IMR-90 (cell line): ENCODE results near the gene COPB1. TPM values are rescaled to one million over a fixed set of nuclear protein-coding genes. Genes with fewer than 3 reads are reported as not detected.

Source experiments
- ATAC-seq: fragments of 200-7000 bp; cut with Tn5 transposase; 2 replicates; pipeline ENCODE4 v1.9.1; 2020; ENCODE audit warnings: low read depth, mild to moderate bottlenecking, moderate library complexity
- BruUV-seq: library from RNA; stranded (reverse); fragments of 400-500 nt; replicated peaks from 2 replicates; lab custom pipeline; 2021; lab: Mats Ljungman, UMichigan
- CTCF ChIA-PET: fragments of 300-600 bp; formaldehyde crosslinking; extraction: SDS; loops from one replicate; lab custom pipeline; 2021; ENCODE audit warnings: antibody characterized with exemption; lab: Yijun Ruan, JAX
- POLR2A ChIA-PET: fragments of 300-600 bp; sonication (Branson Sonifier 250); formaldehyde crosslinking; loops from one replicate; lab custom pipeline; 2022; ENCODE audit warnings: antibody characterized with exemption; ENCODE audit not compliant: unreplicated experiment; lab: Charles Lee
- DNase-seq: peaks from one replicate; pipeline ENCODE4 v3.0.0; 2013
- H2AFZ ChIP-seq: replicated peaks from 2 replicates; pipeline ENCODE3; 2013; ENCODE audit warnings: low read length, mild to moderate bottlenecking; ENCODE audit not compliant: poor library complexity
- H2AK5ac ChIP-seq: 2 replicates; pipeline ENCODE4 v1.6.1; 2013; ENCODE audit warnings: low read depth, low read length, inconsistent platforms
- H2AK9ac ChIP-seq: replicated peaks from 2 replicates; pipeline ENCODE3; 2013; ENCODE audit warnings: mild to moderate bottlenecking, low read depth, low read length, moderate library complexity; ENCODE audit not compliant: poor library complexity
- H2BK120ac ChIP-seq: 2 replicates; pipeline ENCODE4 v1.6.1; 2013; ENCODE audit warnings: low read depth, low read length, inconsistent platforms
- H2BK15ac ChIP-seq: 3 replicates; pipeline ENCODE4 v1.6.1; 2013; ENCODE audit warnings: low read depth, low read length, inconsistent platforms
- H2BK20ac ChIP-seq: 2 replicates; pipeline ENCODE4 v1.6.1; 2013; ENCODE audit warnings: low read depth, mild to moderate bottlenecking, inconsistent platforms, low read length, moderate library complexity
- H2BK5ac ChIP-seq: 2 replicates; pipeline ENCODE4 v1.6.1; 2013; ENCODE audit warnings: mild to moderate bottlenecking, low read depth, low read length, inconsistent platforms; ENCODE audit not compliant: poor library complexity, severe bottlenecking
- H3K14ac ChIP-seq: replicated peaks from 2 replicates; pipeline ENCODE4 v1.6.1; 2013; ENCODE audit warnings: low read depth, low read length, inconsistent platforms
- H3K18ac ChIP-seq: 2 replicates; pipeline ENCODE4 v1.6.1; 2013; ENCODE audit warnings: low read depth, low read length, control low read depth
- H3K23ac ChIP-seq: 2 replicates; pipeline ENCODE4 v1.6.1; 2013; ENCODE audit warnings: low read depth, low read length, inconsistent platforms
- H3K27ac ChIP-seq: 2 replicates; pipeline ENCODE4 v1.5.1; 2013; ENCODE audit warnings: mild to moderate bottlenecking, control low read depth, low read length; ENCODE audit not compliant: insufficient read depth
- H3K27me3 ChIP-seq: 2 replicates; pipeline ENCODE4 v1.6.1; 2013; ENCODE audit warnings: low read length; ENCODE audit not compliant: control insufficient read depth, insufficient read depth
- H3K36me3 ChIP-seq: 2 replicates; pipeline ENCODE4 v1.6.1; 2013; ENCODE audit warnings: low read length, mixed read lengths; ENCODE audit not compliant: control insufficient read depth, insufficient read depth
- H3K4ac ChIP-seq: 2 replicates; pipeline ENCODE4 v1.6.1; 2013; ENCODE audit warnings: low read depth, low read length, inconsistent platforms
- H3K4me1 ChIP-seq: 2 replicates; pipeline ENCODE4 v1.6.1; 2013; ENCODE audit warnings: low read length, mixed read lengths; ENCODE audit not compliant: control insufficient read depth, insufficient read depth
- H3K4me2 ChIP-seq: 2 replicates; pipeline ENCODE4 v1.6.1; 2013; ENCODE audit warnings: low read depth, mild to moderate bottlenecking, control low read depth, low read length, moderate library complexity
- H3K4me3 ChIP-seq: 2 replicates; pipeline ENCODE4 v1.5.1; 2013; ENCODE audit warnings: low read depth, mild to moderate bottlenecking, control low read depth, low read length, moderate library complexity; ENCODE audit not compliant: insufficient read depth
- H3K56ac ChIP-seq: 2 replicates; pipeline ENCODE4 v1.6.1; 2013; ENCODE audit warnings: low read length, inconsistent platforms; ENCODE audit not compliant: insufficient read depth; ENCODE audit errors: extremely low read depth
- H3K79me1 ChIP-seq, 2 experiments: 2 replicates each; pipeline ENCODE4 v1.6.1; 2013; ENCODE audit warnings: low read length in 2 of 2, inconsistent platforms in 1 of 2, low read depth in 1 of 2
- H3K9ac ChIP-seq: 2 replicates; pipeline ENCODE4 v1.6.1; 2013; ENCODE audit warnings: low read depth, low read length, control low read depth
- H3K9me1 ChIP-seq: 2 replicates; pipeline ENCODE4 v1.6.1; 2013; ENCODE audit warnings: low read length, inconsistent platforms; ENCODE audit not compliant: insufficient read depth
- H3K9me3 ChIP-seq: 2 replicates; pipeline ENCODE4 v1.6.1; 2013; ENCODE audit warnings: low read length; ENCODE audit not compliant: control insufficient read depth, insufficient read depth
- H4K20me1 ChIP-seq: 2 replicates; pipeline ENCODE4 v1.6.1; 2013; ENCODE audit warnings: low read length, inconsistent platforms; ENCODE audit not compliant: insufficient read depth
- H4K5ac ChIP-seq: 2 replicates; pipeline ENCODE4 v1.6.1; 2013; ENCODE audit warnings: mild to moderate bottlenecking, low read depth, low read length, control low read depth
- H4K8ac ChIP-seq, 2 experiments: 2 replicates each; pipeline ENCODE4 v1.6.1; 2013; ENCODE audit warnings: low read depth in 2 of 2, low read length in 2 of 2, control low read depth in 1 of 2, inconsistent platforms in 1 of 2
- H4K91ac ChIP-seq: 2 replicates; pipeline ENCODE4 v1.6.1; 2013; ENCODE audit warnings: low read depth, low read length, inconsistent platforms; ENCODE audit not compliant: insufficient read depth
- BHLHE40 ChIP-seq: fragments of 150-350 bp; IDR thresholded peaks from 2 replicates; pipeline ENCODE4 v1.6.1; 2016; ENCODE audit warnings: mild to moderate bottlenecking, low read depth, low read length
- CEBPB ChIP-seq: IDR thresholded peaks from 2 replicates; pipeline ENCODE4 v1.6.1; 2012; ENCODE audit warnings: low read depth, low read length, improper control_type of control experiment
- CHD1 ChIP-seq: IDR thresholded peaks from 2 replicates; pipeline ENCODE4 v1.6.1; 2012; ENCODE audit warnings: low read depth, low read length, improper control_type of control experiment
- FOS ChIP-seq: fragments of 150-350 bp; IDR thresholded peaks from 2 replicates; pipeline ENCODE4 v1.6.1; 2016; ENCODE audit warnings: low read depth, low read length
- MAFK ChIP-seq: IDR thresholded peaks from 2 replicates; pipeline ENCODE4 v1.6.1; 2012; ENCODE audit warnings: low read depth, low read length, improper control_type of control experiment
- MAZ ChIP-seq: IDR thresholded peaks from 2 replicates; pipeline ENCODE4 v1.6.1; 2012; ENCODE audit warnings: low read depth, mild to moderate bottlenecking, low read length, improper control_type of control experiment, moderate library complexity, borderline replicate concordance
- MXI1 ChIP-seq: IDR thresholded peaks from 2 replicates; pipeline ENCODE4 v1.6.1; 2012; ENCODE audit warnings: low read depth, mild to moderate bottlenecking, low read length, moderate library complexity, borderline replicate concordance
- NFE2L2 ChIP-seq: fragments of 150-350 bp; IDR thresholded peaks from 2 replicates; pipeline ENCODE4 v1.6.1; 2016; ENCODE audit warnings: low read depth, mild to moderate bottlenecking, low read length
- POLR2A ChIP-seq: IDR thresholded peaks from 2 replicates; pipeline ENCODE4 v1.6.1; 2012; ENCODE audit warnings: mild to moderate bottlenecking, low read depth, low read length
- RAD21 ChIP-seq: IDR thresholded peaks from 2 replicates; pipeline ENCODE4 v1.6.1; 2012; ENCODE audit warnings: low read length, improper control_type of control experiment
- RCOR1 ChIP-seq: IDR thresholded peaks from 2 replicates; pipeline ENCODE4 v1.6.1; 2012; ENCODE audit warnings: mild to moderate bottlenecking, low read length, improper control_type of control experiment; ENCODE audit not compliant: insufficient replicate concordance
- RFX5 ChIP-seq: IDR thresholded peaks from 2 replicates; pipeline ENCODE4 v1.8.0; 2012; ENCODE audit warnings: low read depth, mild to moderate bottlenecking, low read length, moderate library complexity
- SMC3 ChIP-seq: fragments of 150-350 bp; IDR thresholded peaks from 2 replicates; pipeline ENCODE4 v1.6.1; 2016; ENCODE audit warnings: low read depth, mild to moderate bottlenecking, antibody characterized with exemption, low read length, moderate library complexity
- WGBS, 2 experiments: methylation state at CpG; one replicate each; pipeline versions ENCODE4 v1.1.5 to v1.1.7; 2013; ENCODE audit warnings: missing lambda C conversion rate in 2 of 2; ENCODE audit not compliant: insufficient read length in 1 of 2; ENCODE audit errors: extremely low coverage in 2 of 2; 5-methylcytosine and 5-hydroxymethylcytosine counted together
- dilution Hi-C: fragments of 300-500 bp; cut with HindIII; formaldehyde crosslinking; loops from one replicate; pipeline ENCODE4 v1.14.3; 2018; ENCODE audit warnings: low sequenced_read_pairs; ENCODE audit not compliant: unreplicated experiment
- in situ Hi-C: fragments of 300-500 bp; cut with MboI; formaldehyde crosslinking; loops from 3 replicates; pipeline ENCODE4 v1.14.3; 2019; ENCODE audit warnings: low sequenced_read_pairs, inconsistent platforms, mixed read lengths
- intact Hi-C: fragments of 100-400 bp; cut with micrococcal nuclease; formaldehyde crosslinking; loops from 2 replicates; pipeline ENCODE4 v1.10.0; 2022
- polyA plus RNA-seq, 3 experiments: library from polyadenylated mRNA; depleted of rRNA; stranded (reverse); fragments of >200 nt; gene quantifications; 2 replicates each; pipeline ENCODE4 v1.2.3, GENCODE V29; 2012; ENCODE audit warnings: low replicate concordance in 1 of 3
- total RNA-seq: library from RNA; depleted of rRNA; stranded (reverse); fragments of >200 nt; gene quantifications from 2 replicates; pipeline ENCODE4 v1.2.3, GENCODE V29; 2012
- TF ChIP-seq, protein P1 (sequence below): fragments of 150-350 bp; IDR thresholded peaks from 2 replicates; pipeline ENCODE4 v1.6.1; 2016; ENCODE audit warnings: low read depth, mild to moderate bottlenecking, low read length, moderate library complexity, borderline replicate concordance
- TF ChIP-seq, protein P2 (sequence below): conservative IDR thresholded peaks from 2 replicates; pipeline ENCODE4 v1.5.1; 2012; ENCODE audit warnings: mild to moderate bottlenecking, low read depth, low read length, improper control_type of control experiment
- TF ChIP-seq, protein P3 (sequence below): fragments of 150-350 bp; IDR thresholded peaks from 2 replicates; pipeline ENCODE4 v1.6.1; 2017; ENCODE audit warnings: mild to moderate bottlenecking, antibody characterized with exemption, low read length, low read depth

The COPB1 gene
- total and polyA plus RNA-seq, 2 of the 4 experiments (the other 2 are of a cell fraction), result 136 to 341 TPM

DNA sequence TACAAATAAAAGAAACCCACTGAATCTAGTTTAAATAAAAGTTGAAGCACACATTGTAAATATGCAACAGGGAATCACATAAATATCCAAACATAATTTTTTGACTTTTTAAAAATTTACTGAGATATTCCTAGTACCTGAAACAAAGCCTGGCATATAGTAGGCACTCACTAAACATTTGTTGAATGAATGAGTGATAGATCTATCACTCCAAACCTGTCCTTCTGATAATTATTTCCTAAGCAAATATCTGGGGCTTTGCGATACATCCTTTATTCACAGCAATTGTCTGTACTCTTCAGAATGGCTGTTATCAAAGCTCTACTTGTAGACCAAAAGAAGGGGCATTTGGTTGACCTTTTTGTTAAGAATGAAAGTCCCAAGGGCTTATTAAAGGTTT, 23.2 kb upstream of the COPB1 start:
- Histone ChIP-seq H4K8ac (no peak overlapping the region), H4K91ac (no peak overlapping the region), H2BK120ac (no peak overlapping the region), H3K9ac (no peak overlapping the region), H2BK15ac (no peak overlapping the region), H3K14ac (no peak overlapping the region), H3K27me3 (no peaks in the 10 kb centered on the region), H3K4me1 (no peaks in the 10 kb centered on the region; the same call in 1 of the 2 replicates), H2AK9ac (no peak overlapping the region), H3K4ac (no peak overlapping the region), H4K20me1 (peaks cover 13% of the 10 kb centered on the region; the same call in 1 of the 2 replicates), H3K4me2 (no peak overlapping the region), H3K9me1 (no peaks in the 10 kb centered on the region), H3K4me3 (no peak overlapping the region), H3K9me3 (no peaks in the 10 kb centered on the region), H2BK20ac (no peak overlapping the region), H2BK5ac (no peak overlapping the region), H3K27ac (no peak overlapping the region), H3K79me1 (peaks cover 11 to 23% of the 10 kb centered on the region in 2 experiments; a peak in 3 of 4 replicates), H3K23ac (no peak overlapping the region), H3K18ac (no peak overlapping the region), H3K36me3 (peaks cover 3% of the 10 kb centered on the region; the same call in 1 of the 2 replicates), H2AFZ (no peak overlapping the region), H2AK5ac (no peak overlapping the region), H3K56ac (no peak overlapping the region), H4K5ac (no peak overlapping the region)
- no TSS peak for BruUV-seq
- ATAC-seq (no peak), DNase-seq (no peak)
- no CpG with 5 or more reads among the region's 1 CpG for WGBS, 2 experiments
- CTCF ChIA-PET, result no interaction called here
- POLR2A ChIA-PET, result no interaction called here
- TF ChIP-seq FOS (no peak), CEBPB (no peak), RCOR1 (no peak), CHD1 (no peak), MAZ (no peak), MXI1 (no peak), RAD21 (no peak), MAFK (no peak), POLR2A (no peak), SMC3 (no peak), RFX5 (no peak), BHLHE40 (no peak), NFE2L2 (no peak)
- TF ChIP-seq, protein P1, sequence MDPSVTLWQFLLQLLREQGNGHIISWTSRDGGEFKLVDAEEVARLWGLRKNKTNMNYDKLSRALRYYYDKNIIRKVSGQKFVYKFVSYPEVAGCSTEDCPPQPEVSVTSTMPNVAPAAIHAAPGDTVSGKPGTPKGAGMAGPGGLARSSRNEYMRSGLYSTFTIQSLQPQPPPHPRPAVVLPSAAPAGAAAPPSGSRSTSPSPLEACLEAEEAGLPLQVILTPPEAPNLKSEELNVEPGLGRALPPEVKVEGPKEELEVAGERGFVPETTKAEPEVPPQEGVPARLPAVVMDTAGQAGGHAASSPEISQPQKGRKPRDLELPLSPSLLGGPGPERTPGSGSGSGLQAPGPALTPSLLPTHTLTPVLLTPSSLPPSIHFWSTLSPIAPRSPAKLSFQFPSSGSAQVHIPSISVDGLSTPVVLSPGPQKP, result no peak
- TF ChIP-seq, protein P2, sequence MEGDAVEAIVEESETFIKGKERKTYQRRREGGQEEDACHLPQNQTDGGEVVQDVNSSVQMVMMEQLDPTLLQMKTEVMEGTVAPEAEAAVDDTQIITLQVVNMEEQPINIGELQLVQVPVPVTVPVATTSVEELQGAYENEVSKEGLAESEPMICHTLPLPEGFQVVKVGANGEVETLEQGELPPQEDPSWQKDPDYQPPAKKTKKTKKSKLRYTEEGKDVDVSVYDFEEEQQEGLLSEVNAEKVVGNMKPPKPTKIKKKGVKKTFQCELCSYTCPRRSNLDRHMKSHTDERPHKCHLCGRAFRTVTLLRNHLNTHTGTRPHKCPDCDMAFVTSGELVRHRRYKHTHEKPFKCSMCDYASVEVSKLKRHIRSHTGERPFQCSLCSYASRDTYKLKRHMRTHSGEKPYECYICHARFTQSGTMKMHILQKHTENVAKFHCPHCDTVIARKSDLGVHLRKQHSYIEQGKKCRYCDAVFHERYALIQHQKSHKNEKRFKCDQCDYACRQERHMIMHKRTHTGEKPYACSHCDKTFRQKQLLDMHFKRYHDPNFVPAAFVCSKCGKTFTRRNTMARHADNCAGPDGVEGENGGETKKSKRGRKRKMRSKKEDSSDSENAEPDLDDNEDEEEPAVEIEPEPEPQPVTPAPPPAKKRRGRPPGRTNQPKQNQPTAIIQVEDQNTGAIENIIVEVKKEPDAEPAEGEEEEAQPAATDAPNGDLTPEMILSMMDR, result no peak
- TF ChIP-seq, protein P3, sequence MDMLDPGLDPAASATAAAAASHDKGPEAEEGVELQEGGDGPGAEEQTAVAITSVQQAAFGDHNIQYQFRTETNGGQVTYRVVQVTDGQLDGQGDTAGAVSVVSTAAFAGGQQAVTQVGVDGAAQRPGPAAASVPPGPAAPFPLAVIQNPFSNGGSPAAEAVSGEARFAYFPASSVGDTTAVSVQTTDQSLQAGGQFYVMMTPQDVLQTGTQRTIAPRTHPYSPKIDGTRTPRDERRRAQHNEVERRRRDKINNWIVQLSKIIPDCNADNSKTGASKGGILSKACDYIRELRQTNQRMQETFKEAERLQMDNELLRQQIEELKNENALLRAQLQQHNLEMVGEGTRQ, result no peak
- intact Hi-C loops (loop anchor here (5.0 to 10.0 kb wide), 2 partner anchors 384 to 672 kb away; no protein-coding TSS in a partner anchor), dilution Hi-C loops (no loop called here), in situ Hi-C loops (loop anchor here (5.0 kb wide), 1 partner anchor 374 kb away; no protein-coding TSS in a partner anchor)
